Epithelial cell of esophagus (primary cell): ENCODE data around the gene CTSZ.

Experiments
- DNase-seq: peaks from one replicate; pipeline ENCODE4 v3.0.0; 2010; ENCODE audit warnings: low read depth
- H3K4me3 ChIP-seq: 2 replicates; pipeline ENCODE4 v1.5.1; 2011; ENCODE audit warnings: mild to moderate bottlenecking, low read length, control low read depth
- TF ChIP-seq, protein P1 (sequence below): IDR thresholded peaks from 2 replicates; pipeline ENCODE4 v1.5.1; 2011; ENCODE audit warnings: low read depth, mild to moderate bottlenecking, low read length, control low read depth, inconsistent platforms; ENCODE audit not compliant: insufficient read depth; ENCODE audit errors: missing control alignments

The CTSZ gene

GRCh38 chr20:58990651-58991445, 16.2 kb downstream of the CTSZ start:
- TF ChIP-seq, protein P1, sequence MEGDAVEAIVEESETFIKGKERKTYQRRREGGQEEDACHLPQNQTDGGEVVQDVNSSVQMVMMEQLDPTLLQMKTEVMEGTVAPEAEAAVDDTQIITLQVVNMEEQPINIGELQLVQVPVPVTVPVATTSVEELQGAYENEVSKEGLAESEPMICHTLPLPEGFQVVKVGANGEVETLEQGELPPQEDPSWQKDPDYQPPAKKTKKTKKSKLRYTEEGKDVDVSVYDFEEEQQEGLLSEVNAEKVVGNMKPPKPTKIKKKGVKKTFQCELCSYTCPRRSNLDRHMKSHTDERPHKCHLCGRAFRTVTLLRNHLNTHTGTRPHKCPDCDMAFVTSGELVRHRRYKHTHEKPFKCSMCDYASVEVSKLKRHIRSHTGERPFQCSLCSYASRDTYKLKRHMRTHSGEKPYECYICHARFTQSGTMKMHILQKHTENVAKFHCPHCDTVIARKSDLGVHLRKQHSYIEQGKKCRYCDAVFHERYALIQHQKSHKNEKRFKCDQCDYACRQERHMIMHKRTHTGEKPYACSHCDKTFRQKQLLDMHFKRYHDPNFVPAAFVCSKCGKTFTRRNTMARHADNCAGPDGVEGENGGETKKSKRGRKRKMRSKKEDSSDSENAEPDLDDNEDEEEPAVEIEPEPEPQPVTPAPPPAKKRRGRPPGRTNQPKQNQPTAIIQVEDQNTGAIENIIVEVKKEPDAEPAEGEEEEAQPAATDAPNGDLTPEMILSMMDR, result no peak
- no peak for DNase-seq

GRCh38 chr20:58989196-58989595, 17.9 kb downstream of the CTSZ start:
- no peak for DNase-seq
- no peak overlapping the region for H3K4me3 ChIP-seq
- TF ChIP-seq, protein P1, result no peak

More at GRCh38 chr20:58990651-58991445, 16.2 kb downstream of the CTSZ start:
- H3K4me3 ChIP-seq, result no peak overlapping the region

- TF ChIP-seq, protein P1, result no peak
- DNase-seq, result no peak
- H3K4me3 ChIP-seq, result no peak overlapping the region
Observed at GRCh38 chr20:58988565-58988882, 18.5 kb downstream of the CTSZ start.

GRCh38 chr20:58987790-58988564, 19.1 kb downstream of the CTSZ start:
- no peak overlapping the region for H3K4me3 ChIP-seq
- no peak for DNase-seq
- TF ChIP-seq, protein P1, result no peak

- DNase-seq, result no peak
- no peak overlapping the region for H3K4me3 ChIP-seq
- TF ChIP-seq, protein P1, result no peak
Observed at GRCh38 chr20:58986968-58987517, 20.0 kb downstream of the CTSZ start.

DNA sequence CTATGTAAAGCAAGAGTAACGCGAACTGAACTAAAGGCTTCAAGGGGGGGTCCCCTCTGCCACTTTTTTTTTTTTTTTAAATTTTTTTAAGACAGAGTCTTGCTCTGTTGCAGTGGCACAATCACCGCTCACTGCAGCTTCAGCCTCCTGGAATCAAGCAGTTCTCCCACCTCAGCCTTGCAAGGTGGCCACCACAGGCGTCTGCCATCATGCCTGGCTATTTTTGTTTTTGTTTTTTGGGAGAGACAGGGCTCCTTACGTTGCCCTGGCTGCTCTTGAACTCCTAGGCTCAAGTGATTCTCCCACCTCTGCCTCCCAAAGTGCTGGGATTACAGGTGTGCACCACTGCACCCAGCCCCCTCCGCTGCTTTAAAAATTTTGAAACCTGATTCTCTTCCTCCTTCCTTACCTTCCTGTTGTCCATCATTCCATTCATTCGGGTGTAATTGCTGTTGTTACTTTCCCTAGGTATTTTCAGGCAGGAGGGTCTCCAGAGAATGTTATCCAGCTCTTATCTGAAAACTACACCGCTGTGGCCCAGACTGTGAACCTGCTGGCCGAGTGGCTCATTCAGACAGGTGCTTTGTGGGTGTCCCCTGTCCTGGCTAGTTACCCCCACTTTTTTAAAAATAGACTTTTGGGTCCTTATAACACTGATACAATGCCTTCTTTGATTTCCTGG, 20.6 kb downstream of the CTSZ start:
- TF ChIP-seq, protein P1, result no peak
- DNase-seq, result no peak
- H3K4me3 ChIP-seq, result no peak overlapping the region
